OCI-LY7 (cell line): ENCODE results near the gene PNLDC1. TPM values are rescaled to one million over a fixed set of nuclear protein-coding genes. Genes with fewer than 3 reads are reported as not detected.
"Not testable (repeated sequence)": the region's sequence is repeated elsewhere in the genome, so short reads cannot be mapped to it uniquely, and the experiment has no call there.

Experiments
- BruUV-seq: library from RNA; stranded (reverse); fragments of 400-500 nt; replicated peaks from 2 replicates; lab custom pipeline; 2021; lab: Mats Ljungman, UMichigan
- CTCF ChIA-PET: fragments of 300-600 bp; sonication (Branson Sonifier 250); formaldehyde crosslinking; loops from one replicate; lab custom pipeline; 2022; ENCODE audit warnings: antibody characterized with exemption; ENCODE audit not compliant: unreplicated experiment; lab: Charles Lee
- POLR2A ChIA-PET: fragments of 300-600 bp; sonication (Branson Sonifier 250); formaldehyde crosslinking; loops from one replicate; lab custom pipeline; 2022; ENCODE audit warnings: antibody characterized with exemption; lab: Charles Lee
- DNase-seq: peaks from one replicate; pipeline ENCODE4 v3.0.0-alpha.2; 2015; ENCODE audit warnings: low spot score
- H2AFZ ChIP-seq: fragments of 200-600 bp; sonication (generic), shearing (Covaris generic); 2 replicates; pipeline ENCODE4 v1.6.1; 2014; ENCODE audit warnings: mild to moderate bottlenecking, antibody characterized with exemption, low read length, moderate library complexity
- H3K27ac ChIP-seq: fragments of 200-600 bp; sonication (generic); 2 replicates; pipeline ENCODE4 v1.5.1; 2014; ENCODE audit warnings: mixed run types, low read depth, mild to moderate bottlenecking, moderate library complexity, low read length, inconsistent platforms; ENCODE audit not compliant: poor library complexity, severe bottlenecking
- H3K36me3 ChIP-seq: fragments of 200-600 bp; sonication (generic); 2 replicates; pipeline ENCODE4 v1.6.1; 2014; ENCODE audit warnings: mild to moderate bottlenecking, antibody characterized with exemption, low read length, moderate library complexity, mixed read lengths; ENCODE audit not compliant: insufficient read depth
- H3K4me1 ChIP-seq: fragments of 200-600 bp; sonication (generic); 2 replicates; pipeline ENCODE4 v1.5.1; 2014; ENCODE audit warnings: mild to moderate bottlenecking, low read length; ENCODE audit not compliant: insufficient read depth, poor library complexity, severe bottlenecking
- H3K4me2 ChIP-seq: fragments of 200-600 bp; sonication (generic); 2 replicates; pipeline ENCODE4 v1.6.1; 2014; ENCODE audit warnings: mild to moderate bottlenecking, low read length
- H3K4me3 ChIP-seq: fragments of 200-600 bp; sonication (generic); 2 replicates; pipeline ENCODE4 v1.5.1; 2014; ENCODE audit warnings: mild to moderate bottlenecking, low read depth, low read length; ENCODE audit not compliant: poor library complexity, severe bottlenecking
- H3K79me2 ChIP-seq: fragments of 200-600 bp; sonication (generic); 2 replicates; pipeline ENCODE4 v1.6.1; 2016; ENCODE audit warnings: low read depth, mild to moderate bottlenecking, low read length, moderate library complexity, mixed read lengths; ENCODE audit not compliant: insufficient read depth
- H3K9me2 ChIP-seq: fragments of 200-600 bp; sonication (generic); 2 replicates; pipeline ENCODE4 v1.6.1; 2016; ENCODE audit warnings: mild to moderate bottlenecking, low read length, mixed read lengths; ENCODE audit not compliant: insufficient read depth
- H3K9me3 ChIP-seq: fragments of 200-600 bp; sonication (generic); 2 replicates; pipeline ENCODE4 v1.6.1; 2014; ENCODE audit warnings: mild to moderate bottlenecking, mixed run types, low read length, mixed read lengths
- H4K20me1 ChIP-seq: fragments of 200-600 bp; sonication (generic); 2 replicates; pipeline ENCODE4 v1.6.1; 2014; ENCODE audit warnings: mild to moderate bottlenecking, antibody characterized with exemption, low read length, moderate library complexity, mixed read lengths; ENCODE audit not compliant: insufficient read depth
- EZH2phosphoT487 ChIP-seq: fragments of 200-600 bp; sonication (generic); IDR thresholded peaks from 2 replicates; pipeline ENCODE4 v1.6.1; 2018; ENCODE audit warnings: low read depth, borderline replicate concordance, mild to moderate bottlenecking, mixed run types, antibody characterized with exemption, low read length, moderate library complexity, mixed read lengths
- intact Hi-C: fragments of 100-400 bp; cut with micrococcal nuclease; formaldehyde crosslinking; loops from one replicate; pipeline ENCODE4 v1.10.0; 2022; ENCODE audit not compliant: unreplicated experiment
- total RNA-seq, 2 experiments: library from RNA; depleted of rRNA in 1 of 2; stranded (reverse); fragments of >200 nt in 1 of 2; shearing (Covaris generic) in 1 of 2; gene quantifications; 2 replicates each; pipeline ENCODE4 v1.2.3, GENCODE V29; 2014 to 2022
- TF ChIP-seq, protein P1 (sequence below): fragments of 200-600 bp; sonication (generic); conservative IDR thresholded peaks from 2 replicates; pipeline ENCODE4 v1.5.1; 2014; ENCODE audit warnings: mild to moderate bottlenecking, antibody characterized with exemption, low read length, moderate library complexity, mixed read lengths

The PNLDC1 gene
- total RNA-seq, 2 experiments from 2014 or later = not detected

DNA sequence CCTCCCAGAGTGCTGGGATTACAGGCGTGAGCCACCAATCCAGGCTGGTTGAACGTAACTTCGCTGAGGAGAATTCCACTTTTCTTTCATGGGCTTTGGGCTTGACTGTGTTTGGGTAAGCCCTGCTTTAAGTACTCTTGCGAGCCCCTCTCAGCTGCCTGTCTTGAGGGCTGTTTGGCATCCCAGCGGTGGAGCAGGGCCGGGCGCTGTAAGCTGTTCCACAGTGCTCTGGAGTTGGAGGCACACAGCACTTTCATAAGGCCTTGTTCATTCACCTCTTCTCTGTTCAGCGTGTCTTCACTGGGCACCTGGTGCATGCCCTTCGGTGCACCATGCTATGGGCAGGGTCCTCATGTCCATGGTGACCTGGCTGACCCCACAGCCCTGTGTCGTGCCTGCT lies 21.6 kb downstream of the PNLDC1 start:
- DNase-seq = no peak
- H3K27ac ChIP-seq = no peak overlapping the region
- H3K79me2 ChIP-seq = no peaks in the 10 kb centered on the region
- intact Hi-C loops = no loop called here
- H3K4me2 ChIP-seq = no peak overlapping the region
- peaks cover 10% of the 10 kb centered on the region for H3K4me1 ChIP-seq
- no peaks in the 10 kb centered on the region for H3K9me3 ChIP-seq
- ChIA-PET CTCF (no interaction called here), POLR2A (interaction anchor here (0.5 to 1.2 kb wide), 4 partner anchors 10 to 692 kb away, joined by 3 to 6 read pairs (median 4); partner anchors contain the start of gene WTAP)
- BruUV-seq = no TSS peak
- no peaks in the 10 kb centered on the region for H4K20me1 ChIP-seq
- no peak overlapping the region for H3K4me3 ChIP-seq
- no peaks in the 10 kb centered on the region for H3K36me3 ChIP-seq
- TF ChIP-seq, protein P1, sequence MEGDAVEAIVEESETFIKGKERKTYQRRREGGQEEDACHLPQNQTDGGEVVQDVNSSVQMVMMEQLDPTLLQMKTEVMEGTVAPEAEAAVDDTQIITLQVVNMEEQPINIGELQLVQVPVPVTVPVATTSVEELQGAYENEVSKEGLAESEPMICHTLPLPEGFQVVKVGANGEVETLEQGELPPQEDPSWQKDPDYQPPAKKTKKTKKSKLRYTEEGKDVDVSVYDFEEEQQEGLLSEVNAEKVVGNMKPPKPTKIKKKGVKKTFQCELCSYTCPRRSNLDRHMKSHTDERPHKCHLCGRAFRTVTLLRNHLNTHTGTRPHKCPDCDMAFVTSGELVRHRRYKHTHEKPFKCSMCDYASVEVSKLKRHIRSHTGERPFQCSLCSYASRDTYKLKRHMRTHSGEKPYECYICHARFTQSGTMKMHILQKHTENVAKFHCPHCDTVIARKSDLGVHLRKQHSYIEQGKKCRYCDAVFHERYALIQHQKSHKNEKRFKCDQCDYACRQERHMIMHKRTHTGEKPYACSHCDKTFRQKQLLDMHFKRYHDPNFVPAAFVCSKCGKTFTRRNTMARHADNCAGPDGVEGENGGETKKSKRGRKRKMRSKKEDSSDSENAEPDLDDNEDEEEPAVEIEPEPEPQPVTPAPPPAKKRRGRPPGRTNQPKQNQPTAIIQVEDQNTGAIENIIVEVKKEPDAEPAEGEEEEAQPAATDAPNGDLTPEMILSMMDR = no peak
- TF ChIP-seq EZH2phosphoT487 = no peak
- no peaks in the 10 kb centered on the region for H3K9me2 ChIP-seq
- H2AFZ ChIP-seq = no peak overlapping the region

GRCh38 chr6:159823953-159824352 lies 23.9 kb downstream of the PNLDC1 start:
- intact Hi-C loops = no loop called here
- POLR2A ChIA-PET = interaction anchor here (0.6 kb wide), 1 partner anchor 13 kb away, joined by 3 read pairs; no protein-coding TSS in a partner anchor
- Histone ChIP-seq H2AFZ (no peak overlapping the region), H3K4me2 (no peak overlapping the region), H3K4me1 (peaks cover 20% of the 10 kb centered on the region), H3K79me2 (no peaks in the 10 kb centered on the region), H3K9me3 (no peaks in the 10 kb centered on the region), H3K4me3 (no peak overlapping the region), H3K9me2 (no peaks in the 10 kb centered on the region), H3K27ac (no peak overlapping the region), H3K36me3 (no peaks in the 10 kb centered on the region), H4K20me1 (no peaks in the 10 kb centered on the region)
- TF ChIP-seq, protein P1 = no peak
- no peak for TF ChIP-seq EZH2phosphoT487
- CTCF ChIA-PET = no interaction called here
- DNase-seq = no peak
- BruUV-seq = no TSS peak

DNA sequence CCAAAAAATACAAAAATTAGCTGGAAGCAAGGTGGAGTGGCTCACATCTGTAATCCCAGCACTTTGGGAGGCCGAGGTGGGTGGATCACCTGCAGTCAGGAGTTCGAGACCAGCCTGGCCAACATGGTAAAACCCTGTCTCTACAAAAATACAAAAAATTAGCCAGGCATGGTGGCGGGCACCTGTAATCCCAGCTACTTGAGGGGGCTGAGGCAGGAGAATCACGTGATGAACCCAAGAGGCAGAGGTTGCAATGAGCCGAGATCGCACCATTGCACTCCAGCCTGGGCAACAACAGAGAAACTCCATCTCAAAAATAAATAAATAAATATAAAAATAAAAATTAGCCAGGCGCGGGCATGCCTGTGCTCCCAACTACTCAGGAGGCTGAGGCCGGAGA lies 24.6 kb downstream of the PNLDC1 start:
- H3K4me3 ChIP-seq, CTCF ChIA-PET, H2AFZ ChIP-seq, H3K9me2 ChIP-seq, H4K20me1 ChIP-seq, intact Hi-C loops, H3K27ac ChIP-seq, BruUV-seq, H3K79me2 ChIP-seq, H3K4me2 ChIP-seq, H3K9me3 ChIP-seq, DNase-seq, H3K36me3 ChIP-seq: not testable (repeated sequence)
- H3K4me1 ChIP-seq = peaks cover 26% of the 10 kb centered on the region
- POLR2A ChIA-PET = interaction anchor here (0.6 kb wide), 1 partner anchor 13 kb away, joined by 3 read pairs; no protein-coding TSS in a partner anchor
